HG03108 (cell line): ENCODE measurements around the gene YES1.
"Not testable (repeated sequence)": the region's sequence is repeated elsewhere in the genome, so short reads cannot be mapped to it uniquely, and the experiment has no call there.

Experiments used
- ATAC-seq: cut with Tn5 transposase; IDR thresholded peaks from one replicate; pipeline ENCODE4 v1.9.1; 2021; ENCODE audit warnings: moderate library complexity; ENCODE audit not compliant: unreplicated experiment

The YES1 gene

DNA sequence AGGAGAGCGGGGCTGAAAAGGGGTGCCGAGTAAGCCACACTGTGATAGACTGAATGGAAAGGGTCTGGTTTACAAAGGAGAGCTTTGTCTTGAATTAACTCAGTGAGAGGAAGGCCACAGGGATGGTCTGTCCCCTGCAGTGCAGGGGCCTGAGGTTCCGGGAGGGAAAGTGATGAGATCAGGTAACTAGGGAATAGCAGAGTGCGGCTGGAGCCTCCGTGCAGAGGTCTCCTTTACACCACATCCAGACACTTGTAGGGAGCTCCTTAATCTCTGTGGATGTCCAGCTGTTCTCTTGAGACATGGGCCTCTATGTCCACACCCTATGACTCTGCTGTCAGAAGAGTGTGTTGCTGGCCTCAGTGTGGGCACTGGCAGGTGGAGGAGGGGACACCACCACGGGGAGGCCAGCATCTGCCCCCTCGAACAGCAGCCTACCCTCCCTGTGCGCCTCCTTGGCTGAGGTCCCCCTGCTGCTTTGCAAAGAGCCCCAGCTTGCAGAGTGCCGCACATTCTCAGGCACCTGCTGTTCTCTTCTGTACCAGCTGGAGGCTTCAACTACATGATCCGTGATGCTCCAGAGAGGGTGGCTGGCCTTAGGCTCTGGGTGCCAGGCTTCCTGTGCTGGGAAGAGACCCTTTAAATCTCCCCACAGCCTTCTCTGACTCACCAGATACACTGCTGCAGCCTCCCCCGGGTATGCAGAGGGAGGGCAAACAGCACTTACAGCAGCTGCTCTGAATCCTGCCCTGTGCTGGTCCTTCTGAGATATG is 125.5 kb downstream of the YES1 start:
- ATAC-seq = no peak

DNA sequence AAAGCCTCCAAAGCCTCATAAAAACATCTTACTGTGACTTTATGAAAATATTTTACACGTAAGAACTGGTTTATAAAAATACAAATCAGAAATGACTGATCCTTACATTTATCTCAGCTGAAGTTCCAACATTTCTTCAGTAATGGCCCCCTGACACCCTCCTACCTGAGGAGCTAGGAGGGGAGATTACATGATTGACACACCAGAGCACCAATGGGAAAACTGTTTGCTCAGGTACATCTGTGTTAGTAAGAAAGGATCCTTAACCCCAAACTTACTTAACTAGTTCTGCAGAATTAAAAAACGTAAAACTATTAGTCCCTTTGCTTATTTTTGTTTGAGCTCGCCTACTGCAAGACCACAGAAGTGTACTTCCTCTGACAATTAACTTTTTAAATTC is 126.6 kb downstream of the YES1 start:
- ATAC-seq = no peak

DNA sequence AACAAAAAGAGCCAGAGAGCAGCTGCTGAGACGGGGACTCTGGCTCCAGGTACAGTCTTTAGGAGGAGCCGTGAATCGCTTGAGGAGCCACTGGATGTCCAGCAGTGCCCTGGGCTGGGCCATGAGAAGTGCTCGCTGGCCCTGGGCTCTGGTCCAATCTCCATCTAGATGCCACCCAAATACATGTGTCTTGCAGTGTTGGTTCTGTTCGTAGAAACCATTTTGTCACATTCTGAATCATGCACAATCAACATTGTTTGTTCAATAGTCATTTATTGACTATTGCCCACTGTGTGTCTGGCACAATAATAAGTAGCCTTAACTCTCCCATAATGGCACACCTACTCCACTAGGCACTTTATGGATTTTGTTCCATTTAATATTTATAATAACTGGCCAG is 128.5 kb downstream of the YES1 start:
- no peak for ATAC-seq

DNA sequence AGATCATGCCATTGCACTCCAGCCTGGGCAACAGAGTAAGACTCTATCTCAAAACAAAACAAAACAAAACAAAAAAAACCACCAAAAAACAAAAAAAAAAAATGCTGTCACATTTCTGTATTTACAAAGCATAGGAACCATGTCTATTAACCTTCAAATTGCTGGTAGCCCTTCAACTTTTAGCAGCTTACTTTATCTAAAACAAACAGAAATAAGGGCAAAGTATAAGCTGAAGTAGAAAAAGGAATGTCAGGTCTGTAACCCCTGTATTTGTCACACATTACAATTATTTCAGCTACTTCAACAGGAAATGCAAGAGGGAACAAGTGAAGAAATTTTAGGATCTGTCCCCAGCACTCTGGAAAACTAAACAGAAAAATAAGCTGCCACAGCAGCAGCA is 129.2 kb downstream of the YES1 start:
- ATAC-seq = no peak

DNA sequence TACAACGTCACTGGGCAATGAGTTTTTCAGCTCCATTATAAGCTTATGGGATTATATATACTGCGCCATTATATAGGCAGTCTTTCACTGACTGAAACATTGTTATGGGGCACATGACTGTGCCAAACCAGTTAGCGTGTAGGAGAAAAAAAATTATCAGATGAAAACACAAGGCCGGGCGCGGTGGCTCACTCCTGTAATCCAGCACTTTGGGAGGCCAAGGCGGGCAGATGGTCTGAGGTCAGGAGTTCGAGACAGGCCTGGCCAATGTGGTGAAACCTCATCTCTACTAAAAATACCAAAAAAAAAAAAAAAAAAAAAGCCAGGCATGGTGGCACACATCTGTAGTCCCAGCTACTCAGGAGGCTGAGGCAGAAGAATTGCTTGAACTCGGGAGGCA is 129.6 kb downstream of the YES1 start:
- ATAC-seq = not testable (repeated sequence)

DNA sequence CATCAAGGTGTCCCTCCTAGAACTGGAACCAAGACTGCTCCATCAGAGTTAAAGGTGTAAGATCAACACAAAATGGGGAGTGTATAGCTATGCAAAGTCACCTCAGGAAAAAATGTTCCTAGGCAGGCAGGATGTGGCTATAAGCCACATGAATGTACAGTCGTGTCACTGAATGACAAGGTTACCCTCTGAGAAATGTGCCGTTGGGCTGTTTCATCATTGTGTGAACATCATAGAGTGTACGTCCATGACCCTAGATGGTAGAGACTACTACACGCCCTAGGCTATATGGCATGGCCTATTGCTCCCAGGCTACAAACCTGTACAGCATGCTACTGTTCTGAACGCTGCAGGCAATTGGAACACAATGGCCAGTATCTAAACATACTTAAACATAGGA is 130.1 kb downstream of the YES1 start:
- no peak for ATAC-seq

DNA sequence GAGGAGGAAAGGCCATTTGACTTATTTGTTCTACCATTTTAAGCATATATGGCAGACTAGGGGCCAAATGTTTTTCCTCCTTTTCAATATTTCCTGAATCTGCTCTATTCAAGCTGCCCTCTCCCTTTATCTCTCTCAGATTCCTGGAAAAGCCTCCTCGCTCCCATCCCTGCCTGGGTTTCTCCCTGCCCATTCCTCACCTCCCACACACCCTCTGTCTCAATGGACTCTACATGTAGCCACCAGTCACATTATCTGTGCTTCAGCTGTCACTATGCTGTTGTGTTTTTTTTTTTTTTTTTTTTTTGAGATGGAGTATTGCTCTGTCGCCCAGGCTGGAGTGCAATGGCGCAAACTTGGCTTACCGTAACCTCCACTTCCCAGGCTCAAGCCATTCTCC is 131.7 kb downstream of the YES1 start:
- no peak for ATAC-seq

DNA sequence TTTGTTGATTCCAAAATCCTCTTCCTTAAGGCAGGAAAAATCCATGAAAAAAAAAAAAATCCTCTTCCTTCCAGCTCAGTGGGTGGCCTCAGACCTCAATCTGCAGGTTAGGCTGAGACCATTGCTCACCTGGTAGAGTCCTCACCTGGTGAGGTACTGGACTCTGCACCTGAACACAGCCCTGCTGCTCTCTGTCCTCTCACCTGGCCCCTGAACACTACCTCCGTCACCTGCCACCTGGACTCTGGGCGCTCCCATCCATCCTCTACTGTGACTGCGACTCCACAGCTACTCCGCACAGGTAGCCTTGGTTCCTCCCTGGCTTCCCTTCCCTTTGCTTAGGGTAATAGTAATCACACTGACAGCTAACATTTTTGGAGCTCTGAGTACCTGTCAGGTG is 132.5 kb downstream of the YES1 start:
- ATAC-seq = no peak

DNA sequence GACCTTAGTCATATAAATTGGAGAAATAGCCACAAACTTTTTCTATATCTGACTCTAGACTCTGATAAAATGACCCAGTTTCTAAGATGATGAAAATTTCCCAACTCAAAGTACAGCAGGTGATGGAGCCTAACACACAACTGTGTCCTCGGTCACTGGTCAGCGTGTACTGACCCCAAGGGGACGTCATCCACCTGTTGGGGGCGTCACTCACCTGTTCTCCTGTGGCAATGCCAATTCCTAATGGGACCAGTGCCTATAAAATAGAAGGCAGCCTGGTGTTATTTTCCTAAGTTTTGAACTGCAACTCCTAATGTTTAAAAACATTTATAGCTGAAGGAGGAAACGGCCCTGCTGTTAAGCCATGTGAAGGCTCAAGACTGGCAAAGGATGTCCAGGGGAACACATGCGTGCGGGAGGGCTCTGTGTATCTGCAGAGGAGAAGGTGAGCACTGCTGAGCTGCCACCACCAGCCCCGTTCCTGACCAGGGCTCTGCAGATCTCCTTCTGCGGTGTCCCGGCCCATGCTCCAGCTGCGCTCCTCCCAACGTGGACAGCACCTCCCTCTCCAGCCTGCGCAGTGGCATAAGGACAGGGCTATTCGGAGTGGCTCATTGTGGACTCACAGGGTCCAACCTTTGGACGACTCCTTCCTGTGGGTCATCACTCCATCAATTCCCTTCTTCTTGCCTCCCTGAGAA is 133.4 kb downstream of the YES1 start:
- ATAC-seq = no peak

DNA sequence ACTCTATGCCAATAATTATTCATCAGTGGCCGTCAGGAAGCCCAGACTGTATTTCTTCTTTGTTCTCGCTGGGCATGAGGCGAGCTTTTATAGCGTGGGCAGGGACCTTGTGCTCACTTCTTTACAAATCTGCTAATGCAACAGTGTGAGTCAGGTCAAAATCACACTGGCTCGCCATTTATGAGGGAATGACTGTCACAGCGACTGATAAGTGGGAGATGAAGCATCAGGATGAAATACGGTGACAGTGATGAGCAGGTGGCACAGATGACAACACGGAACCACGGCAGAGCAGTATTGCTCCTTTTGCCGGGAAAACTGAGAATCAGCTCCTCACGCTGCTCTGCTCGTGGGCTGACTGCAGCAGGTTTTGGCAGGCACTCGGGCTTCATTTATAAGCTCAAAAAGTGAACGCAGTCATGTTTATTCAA is 134.1 kb downstream of the YES1 start:
- ATAC-seq = no peak

DNA sequence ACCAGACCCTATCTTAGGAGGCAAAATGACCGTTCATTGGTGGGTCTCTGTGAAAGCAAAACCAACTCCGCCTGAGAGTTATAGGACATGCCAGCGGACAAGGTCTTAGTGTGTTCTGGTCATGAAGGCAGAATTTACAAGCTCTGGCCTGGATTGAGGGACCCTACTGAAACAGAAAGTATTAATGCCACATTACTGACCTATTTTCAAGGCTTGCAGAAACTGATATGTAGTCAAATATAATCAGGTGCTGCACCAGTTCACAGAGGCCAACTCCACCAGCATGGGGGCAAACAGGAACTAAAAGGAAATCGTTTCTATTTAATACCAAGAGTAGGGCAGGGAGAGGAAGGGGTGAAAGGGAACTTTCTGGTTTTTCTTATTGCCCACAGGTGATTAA is 134.9 kb downstream of the YES1 start:
- ATAC-seq = no peak

DNA sequence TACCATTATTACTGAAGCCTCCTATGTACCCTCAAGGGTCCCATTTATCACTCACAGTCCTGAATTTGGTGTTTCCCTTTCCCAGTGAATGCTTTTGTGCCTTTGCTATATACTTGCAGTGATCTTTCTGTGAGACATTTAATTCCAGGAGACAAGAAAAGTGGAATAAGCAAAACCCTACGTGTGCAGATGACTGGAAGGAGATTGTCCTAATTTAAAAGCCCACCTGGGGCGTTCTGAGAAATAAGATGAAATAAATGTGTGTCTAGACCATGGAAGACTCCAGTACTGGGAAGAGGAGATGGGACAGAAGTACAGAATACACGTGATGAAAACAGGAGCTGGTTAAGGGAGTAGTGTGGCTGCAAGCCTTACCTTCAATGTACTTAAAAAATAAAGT is 135.3 kb downstream of the YES1 start:
- ATAC-seq = no peak

DNA sequence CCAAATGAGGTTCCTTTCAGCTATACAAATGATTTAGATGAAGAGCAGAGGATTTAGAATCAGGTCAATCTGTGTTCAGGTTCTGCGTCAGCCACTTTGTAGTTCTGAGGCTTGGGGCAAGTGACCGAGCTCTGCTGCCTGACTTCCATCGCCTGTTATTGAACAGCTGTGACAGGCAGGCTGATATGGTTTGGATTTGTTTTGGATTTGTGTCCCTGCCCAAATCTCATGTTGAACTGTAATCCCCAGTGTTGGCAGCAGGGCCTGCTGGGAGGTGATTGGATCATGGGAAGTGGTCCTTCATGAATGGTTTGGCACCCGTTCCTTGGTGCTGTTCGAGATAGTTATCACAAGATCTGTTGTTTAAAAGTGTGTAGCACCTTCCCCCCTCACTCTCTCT is 136.0 kb downstream of the YES1 start:
- no peak for ATAC-seq

DNA sequence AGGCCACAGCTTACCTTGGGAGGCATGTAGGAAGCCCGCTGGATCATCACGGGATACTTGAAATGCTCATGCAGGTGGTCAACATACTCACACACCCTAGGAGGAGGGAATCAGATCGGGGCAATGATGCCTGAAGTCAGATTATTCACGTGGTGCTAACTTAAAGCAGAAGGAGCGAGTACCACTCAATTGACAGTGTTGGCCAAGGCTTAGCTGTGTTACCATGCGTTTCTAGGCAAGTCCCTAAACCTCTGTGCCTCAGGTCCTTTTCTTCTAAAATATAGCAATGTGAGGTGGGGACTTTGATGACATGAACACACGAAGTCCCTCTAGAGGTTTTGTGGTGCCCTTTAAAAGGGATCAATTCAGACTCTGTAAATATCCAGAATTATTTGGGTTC is 136.7 kb downstream of the YES1 start:
- ATAC-seq = no peak

DNA sequence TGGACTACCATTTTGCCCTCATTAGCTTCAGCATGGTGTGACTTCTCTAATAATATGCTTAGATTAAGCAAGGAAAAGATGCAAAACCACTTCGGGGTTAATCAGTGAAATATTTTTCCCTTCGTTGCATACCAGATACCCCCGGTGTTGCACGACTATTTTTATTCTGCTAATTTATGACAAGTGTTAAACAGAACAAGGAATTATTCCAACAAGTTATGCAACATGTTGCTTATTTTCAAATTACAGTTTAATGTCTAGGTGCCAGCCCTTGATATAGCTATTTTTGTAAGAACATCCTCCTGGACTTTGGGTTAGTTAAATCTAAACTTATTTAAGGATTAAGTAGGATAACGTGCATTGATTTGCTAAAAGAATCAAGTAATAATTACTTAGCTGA is 138.3 kb downstream of the YES1 start:
- no peak for ATAC-seq

DNA sequence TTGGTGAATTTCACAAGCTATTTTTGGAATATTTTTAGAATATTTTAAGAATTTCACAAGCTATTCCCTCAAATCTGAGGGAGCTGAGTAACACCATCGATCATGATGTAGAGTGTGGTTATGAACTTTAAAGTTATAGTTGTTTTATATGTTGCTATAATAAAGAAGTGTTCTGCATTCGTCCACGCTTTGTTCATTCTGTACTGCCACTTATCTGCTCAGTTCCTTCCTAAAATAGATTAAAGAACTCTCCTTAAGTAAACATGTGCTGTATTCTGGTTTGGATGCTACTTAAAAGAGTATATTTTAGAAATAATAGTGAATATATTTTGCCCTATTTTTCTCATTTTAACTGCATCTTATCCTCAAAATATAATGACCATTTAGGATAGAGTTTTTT is 138.7 kb downstream of the YES1 start:
- no peak for ATAC-seq
